ENCODE results near the gene SLC22A3.

Gene SLC22A3

GRCh38 chr6:160374836-160375560 is 26.8 kb downstream of the SLC22A3 start:
- H3K4me1 ChIP-seq (ENCODE audit: control insufficient read depth, low read length): no peaks in the 10 kb centered on the region
- H3K9me2 ChIP-seq (replicated peaks; ENCODE audit: control insufficient read depth, low read length): no peaks in the 10 kb centered on the region
- no peaks in the 10 kb centered on the region for H3F3A ChIP-seq (ENCODE audit: control insufficient read depth, insufficient read depth)
- H3K27me3 ChIP-seq (ENCODE audit: control insufficient read depth, low read length): peaks cover 2% of the 10 kb centered on the region; the same call in 1 of the 2 replicates
- TF ChIP-seq CTCF (IDR thresholded peaks at IDR 0.05; ENCODE audit: low read depth, low read length, poor library complexity, severe bottlenecking) (no peak), EZH2phosphoT487 (IDR thresholded peaks at IDR 0.05; ENCODE audit: borderline replicate concordance, low read length) (no peak)
- no peaks in the 10 kb centered on the region for H3K36me3 ChIP-seq (ENCODE audit: control insufficient read depth, low read length)
- no peaks in the 10 kb centered on the region for H3K79me2 ChIP-seq (ENCODE audit: control insufficient read depth, low read length)
- H3K4me3 ChIP-seq (ENCODE audit: low read length): no peak overlapping the region
- H3K4me2 ChIP-seq (ENCODE audit: low read length): no peak overlapping the region
- H3K27ac ChIP-seq (ENCODE audit: low read depth, low read length): no peak overlapping the region
- H3K9me3 ChIP-seq (ENCODE audit: control insufficient read depth, insufficient read depth, low read length): no peaks in the 10 kb centered on the region
- H4K20me1 ChIP-seq (ENCODE audit: control insufficient read depth, insufficient read depth, low read depth, low read length): no peaks in the 10 kb centered on the region

GRCh38 chr6:160375561-160375949 is 27.4 kb downstream of the SLC22A3 start:
- no peak for TF ChIP-seq CTCF (IDR thresholded peaks at IDR 0.05; ENCODE audit: low read depth, low read length, poor library complexity, severe bottlenecking)
- no peak for TF ChIP-seq EZH2phosphoT487 (IDR thresholded peaks at IDR 0.05; ENCODE audit: borderline replicate concordance, low read length)
- Histone ChIP-seq H3K27ac (ENCODE audit: low read depth, low read length) (no peak overlapping the region), H3K27me3 (ENCODE audit: control insufficient read depth, low read length) (peaks cover 2% of the 10 kb centered on the region; the same call in 1 of the 2 replicates), H3K4me2 (ENCODE audit: low read length) (no peak overlapping the region), H3K9me3 (ENCODE audit: control insufficient read depth, insufficient read depth, low read length) (no peaks in the 10 kb centered on the region), H3K4me3 (ENCODE audit: low read length) (no peak overlapping the region), H4K20me1 (ENCODE audit: control insufficient read depth, insufficient read depth, low read depth, low read length) (no peaks in the 10 kb centered on the region), H3K79me2 (ENCODE audit: control insufficient read depth, low read length) (no peaks in the 10 kb centered on the region), H3K36me3 (ENCODE audit: control insufficient read depth, low read length) (no peaks in the 10 kb centered on the region), H3K9me2 (replicated peaks; ENCODE audit: control insufficient read depth, low read length) (no peaks in the 10 kb centered on the region), H3K4me1 (ENCODE audit: control insufficient read depth, low read length) (no peaks in the 10 kb centered on the region), H3F3A (ENCODE audit: control insufficient read depth, insufficient read depth) (no peaks in the 10 kb centered on the region)

- Histone ChIP-seq H3F3A (ENCODE audit: control insufficient read depth, insufficient read depth) (no peaks in the 10 kb centered on the region), H3K79me2 (ENCODE audit: control insufficient read depth, low read length) (no peaks in the 10 kb centered on the region), H3K9me3 (ENCODE audit: control insufficient read depth, insufficient read depth, low read length) (no peaks in the 10 kb centered on the region), H3K4me3 (ENCODE audit: low read length) (no peak overlapping the region), H3K4me1 (ENCODE audit: control insufficient read depth, low read length) (no peaks in the 10 kb centered on the region), H3K9me2 (replicated peaks; ENCODE audit: control insufficient read depth, low read length) (no peaks in the 10 kb centered on the region), H3K36me3 (ENCODE audit: control insufficient read depth, low read length) (no peaks in the 10 kb centered on the region), H4K20me1 (ENCODE audit: control insufficient read depth, insufficient read depth, low read depth, low read length) (no peaks in the 10 kb centered on the region), H3K4me2 (ENCODE audit: low read length) (no peak overlapping the region), H3K27ac (ENCODE audit: low read depth, low read length) (no peak overlapping the region), H3K27me3 (ENCODE audit: control insufficient read depth, low read length) (peaks cover 2% of the 10 kb centered on the region; the same call in 1 of the 2 replicates)
- TF ChIP-seq CTCF (IDR thresholded peaks at IDR 0.05; ENCODE audit: low read depth, low read length, poor library complexity, severe bottlenecking) (no peak), EZH2phosphoT487 (IDR thresholded peaks at IDR 0.05; ENCODE audit: borderline replicate concordance, low read length) (no peak)
Observed at GRCh38 chr6:160376445-160376844, 28.3 kb downstream of the SLC22A3 start.
